Natural killer cell (primary cell): ENCODE results near the gene NPAS3. TPM values are rescaled to one million over a fixed set of nuclear protein-coding genes. Genes with fewer than 3 reads are reported as not detected.

ENCODE experiments used
- ATAC-seq, 3 donors: fragments of 150-1000 bp in 2 of 3; fragments of 200-7000 bp in 1 of 3; cut with Tn5 transposase; 1 replicate in 1 of 3; 2 replicates in 2 of 3; pipeline ENCODE4 v1.10.0; 2021; ENCODE audit warnings: mild to moderate bottlenecking in 2 of 3, moderate library complexity in 2 of 3
- DNase-seq, 2 donors: peaks; one replicate each; pipeline versions ENCODE4 v3.0.0 to v3.0.0-alpha.2; 2013 to 2021; ENCODE audit warnings: mixed read lengths in 1 of 2
- H3K27ac ChIP-seq: one replicate; pipeline ENCODE4 v1.5.1; 2013; ENCODE audit warnings: mild to moderate bottlenecking, low read length
- H3K27me3 ChIP-seq: one replicate; pipeline ENCODE4 v1.6.1; 2013; ENCODE audit warnings: low read length; ENCODE audit not compliant: control insufficient read depth, insufficient read depth
- H3K36me3 ChIP-seq: one replicate; pipeline ENCODE4 v1.6.1; 2013; ENCODE audit warnings: low read length; ENCODE audit not compliant: control insufficient read depth, insufficient read depth
- H3K4me1 ChIP-seq: one replicate; pipeline ENCODE4 v1.6.1; 2013; ENCODE audit warnings: low read length; ENCODE audit not compliant: control insufficient read depth, insufficient read depth
- H3K4me3 ChIP-seq: one replicate; pipeline ENCODE4 v1.5.1; 2013; ENCODE audit warnings: low read length
- H3K9me3 ChIP-seq: one replicate; pipeline ENCODE4 v1.6.1; 2013; ENCODE audit warnings: low read length; ENCODE audit not compliant: control insufficient read depth, insufficient read depth
- H3K27ac Mint-ChIP-seq, 2 donors: one replicate each; pipeline ENCODE4 v1.8.0; 2022; ENCODE audit warnings: mild to moderate bottlenecking in 2 of 2, mixed read lengths in 2 of 2, moderate library complexity in 1 of 2
- H3K27me3 Mint-ChIP-seq, 2 donors: one replicate each; pipeline ENCODE4 v1.8.0; 2022; ENCODE audit warnings: low read depth in 2 of 2, mixed read lengths in 2 of 2
- H3K36me3 Mint-ChIP-seq: one replicate; pipeline ENCODE4 v1.8.0; 2022; ENCODE audit warnings: mixed read lengths
- H3K4me1 Mint-ChIP-seq, 2 donors: one replicate each; pipeline ENCODE4 v1.8.0; 2022; ENCODE audit warnings: mixed read lengths in 2 of 2
- H3K4me3 Mint-ChIP-seq: one replicate; pipeline ENCODE4 v1.8.0; 2022; ENCODE audit warnings: mild to moderate bottlenecking, moderate library complexity, mixed read lengths
- H3K9me3 Mint-ChIP-seq, 2 donors: one replicate each; pipeline ENCODE4 v1.8.0; 2022; ENCODE audit warnings: mixed read lengths in 2 of 2
- WGBS: methylation state at CpG from one replicate; pipeline ENCODE4 v1.1.7; 2013; ENCODE audit warnings: missing lambda C conversion rate; ENCODE audit not compliant: insufficient coverage; 5-methylcytosine and 5-hydroxymethylcytosine counted together
- intact Hi-C: fragments of 100-400 bp; cut with micrococcal nuclease; formaldehyde crosslinking; loops from one replicate; pipeline ENCODE4 v1.14.2; 2022
- total RNA-seq, 4 donors: library from RNA; stranded (reverse); fragments of 120-200 nt in 1 of 4; gene quantifications; one replicate each; pipeline versions ENCODE4 v1.2.3 to v1.2.4, GENCODE V29; 2013 to 2022
- TF ChIP-seq, protein P1 (sequence below): fragments of 200-600 bp; IDR thresholded peaks from one replicate; pipeline ENCODE4 v1.8.0; 2022; ENCODE audit warnings: antibody characterized with exemption

The NPAS3 gene
- total RNA-seq, 3 donors from 2014 or later (not counting 1 experiment from before 2014, with no cell fraction given), result not detected

DNA sequence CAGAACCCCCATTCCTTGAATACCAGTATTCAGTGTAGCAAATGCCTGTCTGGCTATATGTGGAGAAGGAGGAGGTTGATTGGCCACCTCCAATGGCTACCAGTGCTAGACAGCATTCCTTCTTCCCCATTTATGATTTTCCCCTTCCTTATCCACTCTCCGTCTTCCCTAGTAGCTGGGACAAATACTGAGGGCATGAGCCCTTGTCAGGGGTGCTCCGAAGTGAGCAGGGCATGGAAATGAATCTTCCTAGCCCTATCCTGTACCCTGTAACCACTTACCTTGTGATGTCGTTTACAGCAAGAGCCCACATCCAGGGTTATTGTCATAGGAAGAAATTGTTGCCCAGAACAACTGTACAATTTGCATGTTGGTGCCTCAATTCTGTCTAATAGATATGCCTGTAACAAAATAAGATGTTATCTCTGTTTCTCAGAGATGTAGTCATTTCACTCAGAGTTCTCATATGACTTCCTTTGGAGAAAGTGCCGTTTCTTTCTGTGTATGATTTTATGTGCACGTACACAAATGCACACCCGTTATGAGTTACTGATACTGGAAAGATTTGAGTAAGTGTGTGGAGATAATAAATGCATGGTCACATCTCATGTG, 588.5 kb downstream of the NPAS3 start:
- Mint-ChIP-seq H3K9me3 (peaks cover 3 to 6% of the 10 kb centered on the region in 2 donors), H3K36me3 (no peaks in the 10 kb centered on the region), H3K4me1 (no peaks in the 10 kb centered on the region), H3K4me3 (no peak overlapping the region), H3K27ac (no peak overlapping the region), H3K27me3 (no peaks in the 10 kb centered on the region)
- no peak overlapping the region for H3K27ac ChIP-seq
- WGBS, result 70% methylated on average over 6 of the region's 6 CpGs
- H3K4me3 ChIP-seq, result no peak overlapping the region
- no peak for ATAC-seq
- DNase-seq, result no peak
- TF ChIP-seq, protein P1, sequence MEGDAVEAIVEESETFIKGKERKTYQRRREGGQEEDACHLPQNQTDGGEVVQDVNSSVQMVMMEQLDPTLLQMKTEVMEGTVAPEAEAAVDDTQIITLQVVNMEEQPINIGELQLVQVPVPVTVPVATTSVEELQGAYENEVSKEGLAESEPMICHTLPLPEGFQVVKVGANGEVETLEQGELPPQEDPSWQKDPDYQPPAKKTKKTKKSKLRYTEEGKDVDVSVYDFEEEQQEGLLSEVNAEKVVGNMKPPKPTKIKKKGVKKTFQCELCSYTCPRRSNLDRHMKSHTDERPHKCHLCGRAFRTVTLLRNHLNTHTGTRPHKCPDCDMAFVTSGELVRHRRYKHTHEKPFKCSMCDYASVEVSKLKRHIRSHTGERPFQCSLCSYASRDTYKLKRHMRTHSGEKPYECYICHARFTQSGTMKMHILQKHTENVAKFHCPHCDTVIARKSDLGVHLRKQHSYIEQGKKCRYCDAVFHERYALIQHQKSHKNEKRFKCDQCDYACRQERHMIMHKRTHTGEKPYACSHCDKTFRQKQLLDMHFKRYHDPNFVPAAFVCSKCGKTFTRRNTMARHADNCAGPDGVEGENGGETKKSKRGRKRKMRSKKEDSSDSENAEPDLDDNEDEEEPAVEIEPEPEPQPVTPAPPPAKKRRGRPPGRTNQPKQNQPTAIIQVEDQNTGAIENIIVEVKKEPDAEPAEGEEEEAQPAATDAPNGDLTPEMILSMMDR, result no peak
- intact Hi-C loops, result no loop called here
- no peaks in the 10 kb centered on the region for H3K27me3 ChIP-seq
- H3K36me3 ChIP-seq, result no peaks in the 10 kb centered on the region
- no peaks in the 10 kb centered on the region for H3K4me1 ChIP-seq
- no peaks in the 10 kb centered on the region for H3K9me3 ChIP-seq

DNA sequence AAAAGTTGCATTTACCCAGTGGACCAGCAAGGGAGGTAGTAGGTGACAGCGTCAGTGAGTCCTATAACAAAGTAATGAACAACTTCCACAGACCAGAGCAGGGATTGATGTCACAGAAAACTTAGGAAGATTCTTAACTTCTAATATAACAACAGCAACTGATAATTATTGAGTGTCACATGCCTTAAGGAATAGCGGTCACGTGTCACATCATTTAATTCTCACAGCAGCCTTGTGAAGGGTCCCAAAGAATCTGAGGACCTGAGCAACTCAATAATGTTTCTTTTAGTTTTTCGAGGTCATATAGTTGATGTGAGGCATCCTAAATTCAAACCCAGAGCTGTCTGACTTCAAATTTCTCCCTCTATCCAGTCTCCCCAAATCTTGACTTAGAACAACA, 590.0 kb downstream of the NPAS3 start:
- TF ChIP-seq, protein P1, result no peak
- no peak overlapping the region for H3K27ac Mint-ChIP-seq
- Histone ChIP-seq H3K36me3 (no peaks in the 10 kb centered on the region), H3K27me3 (no peaks in the 10 kb centered on the region), H3K4me1 (no peaks in the 10 kb centered on the region), H3K4me3 (no peak overlapping the region), H3K27ac (no peak overlapping the region), H3K9me3 (no peaks in the 10 kb centered on the region)
- peaks cover 3 to 6% of the 10 kb centered on the region in 2 donors for H3K9me3 Mint-ChIP-seq
- DNase-seq, result no peak
- no peaks in the 10 kb centered on the region for H3K36me3 Mint-ChIP-seq
- intact Hi-C loops, result no loop called here
- H3K27me3 Mint-ChIP-seq, result peaks cover 0 to 3% of the 10 kb centered on the region in 2 donors
- no peak overlapping the region for H3K4me3 Mint-ChIP-seq
- 89% methylated on average over 4 of the region's 4 CpGs for WGBS
- H3K4me1 Mint-ChIP-seq, result no peaks in the 10 kb centered on the region
- no peak for ATAC-seq

DNA sequence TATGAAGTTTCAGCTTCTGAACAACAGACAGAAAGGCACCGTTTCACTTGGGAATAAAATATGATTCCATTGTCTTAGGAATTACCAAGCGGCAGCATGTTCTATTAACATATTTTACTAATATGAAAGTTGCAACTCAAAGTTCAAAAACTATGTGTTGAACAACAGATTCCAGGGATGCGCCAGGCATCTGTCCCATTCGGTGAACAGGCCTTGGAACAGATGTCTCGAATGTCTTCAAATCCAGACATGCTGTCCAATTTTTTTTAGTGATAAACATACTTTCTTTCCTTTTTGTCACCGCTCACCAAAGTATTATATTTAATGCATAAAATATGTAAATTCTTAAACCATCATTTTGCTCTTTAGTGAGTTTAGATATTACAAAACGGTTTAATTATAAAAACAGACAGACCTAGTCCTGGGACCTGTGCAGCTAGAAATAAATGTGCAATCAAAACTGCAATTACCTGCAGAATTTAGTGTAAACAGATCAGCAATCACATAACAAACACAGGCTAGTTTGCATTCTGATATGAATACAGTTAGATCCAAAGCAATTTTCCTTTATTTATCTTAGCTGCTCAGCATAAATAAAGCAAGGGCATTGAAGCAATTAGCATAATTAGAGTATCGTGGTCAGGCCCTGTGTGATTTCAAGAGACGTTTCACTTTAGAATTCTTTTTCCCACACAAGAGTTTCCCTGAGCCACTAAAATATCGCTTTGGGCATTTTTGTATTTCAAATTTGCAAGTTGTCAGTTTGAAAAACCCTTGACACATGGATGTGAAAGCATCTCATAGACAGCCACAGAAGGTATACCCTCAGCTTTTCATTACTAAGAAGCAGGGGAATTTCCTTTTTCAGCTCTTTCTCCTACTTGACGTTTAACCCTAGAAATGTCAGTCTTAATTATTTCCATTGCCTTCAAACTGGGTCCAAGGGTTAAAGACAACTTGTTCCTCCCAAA, 591.4 kb downstream of the NPAS3 start:
- intact Hi-C loops, result no loop called here
- TF ChIP-seq, protein P1, result no peak
- H3K27me3 ChIP-seq, result no peaks in the 10 kb centered on the region
- no peaks in the 10 kb centered on the region for H3K4me1 Mint-ChIP-seq
- no peaks in the 10 kb centered on the region for H3K36me3 ChIP-seq
- no peaks in the 10 kb centered on the region for H3K4me1 ChIP-seq
- DNase-seq, result no peak
- WGBS, result 86% methylated on average over 9 of the region's 11 CpGs
- H3K9me3 ChIP-seq, result no peaks in the 10 kb centered on the region
- H3K36me3 Mint-ChIP-seq, result no peaks in the 10 kb centered on the region
- H3K27me3 Mint-ChIP-seq, result peaks cover 0 to 3% of the 10 kb centered on the region in 2 donors
- no peak overlapping the region for H3K27ac ChIP-seq
- peaks cover 3 to 4% of the 10 kb centered on the region in 2 donors for H3K9me3 Mint-ChIP-seq
- no peak overlapping the region for H3K27ac Mint-ChIP-seq
- ATAC-seq, result no peak
- H3K4me3 Mint-ChIP-seq, result no peak overlapping the region
- no peak overlapping the region for H3K4me3 ChIP-seq
